Motor neuron (in vitro differentiated cells): ENCODE data around the gene ITGB3. TPM values are rescaled to one million over a fixed set of nuclear protein-coding genes. Genes with fewer than 3 reads are reported as not detected.

Source experiments
- ATAC-seq, 8 experiments: fragments of 200-7000 bp; cut with Tn5 transposase; replicated peaks in 6 of 8; 2 replicates each; pipeline ENCODE4 v1.8.0; 2021; ENCODE audit warnings: mild to moderate bottlenecking in 8 of 8, moderate library complexity in 8 of 8
- H3K27ac ChIP-seq, 2 donors: fragments of 250-450 bp; sonication (Bioruptor Pico); 2 replicates each; pipeline ENCODE4 v1.9.0; 2021; ENCODE audit warnings: antibody characterized with exemption in 2 of 2, mild to moderate bottlenecking in 2 of 2, moderate library complexity in 1 of 2
- H3K4me1 ChIP-seq, 2 donors: fragments of 250-450 bp; sonication (Bioruptor Pico); replicated peaks in 1 of 2; 2 replicates each; pipeline ENCODE4 v1.6.1; 2021; ENCODE audit warnings: antibody characterized with exemption in 2 of 2, mild to moderate bottlenecking in 2 of 2, moderate library complexity in 1 of 2
- H3K4me3 ChIP-seq, 5 donors: fragments of 250-450 bp; sonication (Bioruptor Pico); 2 replicates each; pipeline ENCODE4 v1.9.0; 2021; ENCODE audit warnings: antibody characterized with exemption in 5 of 5, mild to moderate bottlenecking in 5 of 5, moderate library complexity in 4 of 5
- WGBS, 10 experiments: fragments of 450-650 bp; shearing (Covaris generic); methylation state at CpG; one replicate each; pipeline ENCODE4 v1.0.0; 2022; 5-methylcytosine and 5-hydroxymethylcytosine counted together
- in situ Hi-C, 9 experiments: fragments of 400-800 bp; cut with MboI; loops; one replicate each; pipeline ENCODE4 v1.15.0; 2021; ENCODE audit warnings: low sequenced_read_pairs in 9 of 9, low pct_unique_long_range_greater_than_20kb in 2 of 9; ENCODE audit not compliant: unreplicated experiment in 9 of 9
- total RNA-seq, 8 experiments: library from RNA; unstranded; fragments of 300-600 nt; gene quantifications; 2 replicates each; pipeline versions ENCODE4 v1.2.3 to v1.2.4, GENCODE V29; 2022

Gene ITGB3
- total RNA-seq, 8 experiments from 2014 or later = 0.05 to 5.4 (median 0.75) TPM

- ATAC-seq = no peak
- in situ Hi-C loops = no loop called here
Observed at GRCh38 chr17:47287639-47288038, 34.0 kb downstream of the ITGB3 start.

GRCh38 chr17:47288531-47289116, 35.0 kb downstream of the ITGB3 start:
- Histone ChIP-seq H3K27ac (no peak overlapping the region), H3K4me1 (no peaks in the 10 kb centered on the region), H3K4me3 (no peak overlapping the region)
- in situ Hi-C loops = no loop called here
- 8 to 100% (median 82%) methylated on average over 1 to 6 of the region's 6 CpGs; no CpG with 5 or more reads in 2 of the 10 experiments for WGBS, 10 experiments
- peak in 3 of 8 experiments; percentile 47 to 96 (median 93) for ATAC-seq

More at GRCh38 chr17:47287639-47288038, 34.0 kb downstream of the ITGB3 start:
- WGBS, 10 experiments = 40 to 100% (median 93%) methylated on average over 1 to 2 of the region's 2 CpGs; no CpG with 5 or more reads in 2 of the 10 experiments
- Histone ChIP-seq H3K4me3 (no peak overlapping the region), H3K4me1 (no peaks in the 10 kb centered on the region), H3K27ac (no peak overlapping the region)

- no peak overlapping the region for H3K4me3 ChIP-seq
- H3K27ac ChIP-seq = no peak overlapping the region
- no peak for ATAC-seq
- WGBS, 10 experiments = 57 to 100% (median 80%) methylated on average over 1 of the region's 1 CpG; no CpG with 5 or more reads in 7 of the 10 experiments
- H3K4me1 ChIP-seq = no peaks in the 10 kb centered on the region
- in situ Hi-C loops = no loop called here
Observed at GRCh38 chr17:47289302-47289701, 35.7 kb downstream of the ITGB3 start.

- Histone ChIP-seq H3K4me1 (peaks cover 0 to 4% of the 10 kb centered on the region in 2 donors), H3K4me3 (no peak overlapping the region), H3K27ac (no peak overlapping the region)
- in situ Hi-C loops = no loop called here
- WGBS, 10 experiments = 50 to 76% (median 65%) methylated on average over 1 to 5 of the region's 5 CpGs; no CpG with 5 or more reads in 3 of the 10 experiments
- ATAC-seq = no peak
Observed at GRCh38 chr17:47290870-47291241, 37.2 kb downstream of the ITGB3 start.

- no peak for ATAC-seq
- in situ Hi-C loops = no loop called here
- no peak overlapping the region for H3K4me3 ChIP-seq
Observed at GRCh38 chr17:47291242-47291873, 37.7 kb downstream of the ITGB3 start.

GRCh38 chr17:47292206-47292605, 38.6 kb downstream of the ITGB3 start:
- no peak for ATAC-seq
- Histone ChIP-seq H3K4me3 (no peak overlapping the region), H3K4me1 (peaks cover 0 to 6% of the 10 kb centered on the region in 2 donors), H3K27ac (no peak overlapping the region)
- WGBS, 10 experiments = 76 to 100% (median 80%) methylated on average over 1 to 4 of the region's 14 CpGs; no CpG with 5 or more reads in 4 of the 10 experiments
- in situ Hi-C loops = no loop called here

More at GRCh38 chr17:47291242-47291873, 37.7 kb downstream of the ITGB3 start:
- 37 to 100% (median 80%) methylated on average over 1 to 8 of the region's 8 CpGs for WGBS, 10 experiments
- Histone ChIP-seq H3K27ac (no peak overlapping the region), H3K4me1 (peaks cover 0 to 6% of the 10 kb centered on the region in 2 donors)

- Histone ChIP-seq H3K4me1 (peaks cover 0 to 6% of the 10 kb centered on the region in 2 donors), H3K27ac (no peak overlapping the region), H3K4me3 (no peak overlapping the region)
- in situ Hi-C loops = no loop called here
- 57 to 86% (median 71%) methylated on average over 1 to 9 of the region's 14 CpGs; no CpG with 5 or more reads in 2 of the 10 experiments for WGBS, 10 experiments
- ATAC-seq = peak in 2 of 8 experiments; percentile 27 to 53
Observed at GRCh38 chr17:47295037-47295873, 41.6 kb downstream of the ITGB3 start.

- WGBS, 10 experiments = 20 to 77% (median 64%) methylated on average over 1 to 6 of the region's 6 CpGs; no CpG with 5 or more reads in 4 of the 10 experiments
- H3K27ac ChIP-seq = no peak overlapping the region
- H3K4me1 ChIP-seq = peaks cover 0 to 6% of the 10 kb centered on the region in 2 donors
- H3K4me3 ChIP-seq = no peak overlapping the region
- in situ Hi-C loops = no loop called here
- ATAC-seq = no peak
Observed at GRCh38 chr17:47295874-47296255, 42.2 kb downstream of the ITGB3 start.

GRCh38 chr17:47297661-47298400, 44.2 kb downstream of the ITGB3 start:
- peak in 1 of 8 experiments; percentile 84 for ATAC-seq
- in situ Hi-C loops = no loop called here
- Histone ChIP-seq H3K27ac (no peak overlapping the region), H3K4me1 (peaks cover 0 to 6% of the 10 kb centered on the region in 2 donors), H3K4me3 (no peak overlapping the region)
- 75 to 100% (median 92%) methylated on average over 1 to 4 of the region's 4 CpGs; no CpG with 5 or more reads in 1 of the 10 experiments for WGBS, 10 experiments

GRCh38 chr17:47298712-47299111, 45.1 kb downstream of the ITGB3 start:
- no peak for ATAC-seq
- in situ Hi-C loops = no loop called here
- H3K4me3 ChIP-seq = no peak overlapping the region
- WGBS, 10 experiments = 40 to 100% (median 86%) methylated on average over 1 to 6 of the region's 6 CpGs; no CpG with 5 or more reads in 2 of the 10 experiments
- H3K4me1 ChIP-seq = peaks cover 0 to 6% of the 10 kb centered on the region in 2 donors
- H3K27ac ChIP-seq = no peak overlapping the region

GRCh38 chr17:47299239-47299910, 45.7 kb downstream of the ITGB3 start:
- H3K27ac ChIP-seq = no peak overlapping the region
- peaks cover 0 to 6% of the 10 kb centered on the region in 2 donors for H3K4me1 ChIP-seq
- in situ Hi-C loops = no loop called here
- no peak overlapping the region for H3K4me3 ChIP-seq
- ATAC-seq = no peak
- WGBS, 10 experiments = 46 to 100% (median 89%) methylated on average over 1 to 8 of the region's 13 CpGs; no CpG with 5 or more reads in 5 of the 10 experiments

- Histone ChIP-seq H3K4me1 (peaks cover 0 to 4% of the 10 kb centered on the region in 2 donors), H3K27ac (no peak overlapping the region), H3K4me3 (no peak overlapping the region)
- ATAC-seq = no peak
- in situ Hi-C loops = loop anchor here in 1 of 9 experiments (25.0 kb wide), 1 partner anchor 88 kb away; the partner anchor contains the start of gene MYL4
- WGBS, 10 experiments = 60 to 88% (median 78%) methylated on average over 1 of the region's 1 CpG; no CpG with 5 or more reads in 2 of the 10 experiments
Observed at GRCh38 chr17:47300718-47301117, 47.1 kb downstream of the ITGB3 start.
